GM18907 (cell line): ENCODE results near the gene PSEN2.
"Not testable (repeated sequence)": the region's sequence is repeated elsewhere in the genome, so short reads cannot be mapped to it uniquely, and the experiment has no call there.

Source experiments
- ATAC-seq: cut with Tn5 transposase; IDR thresholded peaks from one replicate; pipeline ENCODE4 v1.9.1; 2021; ENCODE audit warnings: mild to moderate bottlenecking, moderate library complexity; ENCODE audit not compliant: unreplicated experiment

Gene PSEN2

GRCh38 chr1:226870401-226871279, at the start of gene PSEN2:
Gene PSEN2 (plus strand): TSS chr1:226870616. CDS start chr1:226881908, 11,292 bp downstream.
- peak; percentile 93 for ATAC-seq

- no peak for ATAC-seq
Observed at GRCh38 chr1:226820941-226821718, 49.3 kb upstream of the PSEN2 start.

- no peak for ATAC-seq
Observed at GRCh38 chr1:226821719-226822085, 48.7 kb upstream of the PSEN2 start.

GRCh38 chr1:226823643-226824042, 46.8 kb upstream of the PSEN2 start:
- no peak for ATAC-seq

- peak; percentile 35 for ATAC-seq
Observed at GRCh38 chr1:226825037-226825745, 45.2 kb upstream of the PSEN2 start.

GRCh38 chr1:226825746-226826100, 44.7 kb upstream of the PSEN2 start:
- no peak for ATAC-seq

- no peak for ATAC-seq
Observed at GRCh38 chr1:226826479-226827261, 43.7 kb upstream of the PSEN2 start.

- no peak for ATAC-seq
Observed at GRCh38 chr1:226827458-226827857, 43.0 kb upstream of the PSEN2 start.

- ATAC-seq = peak; percentile 90
Observed at GRCh38 chr1:226827968-226828513, 42.4 kb upstream of the PSEN2 start.

GRCh38 chr1:226829105-226829504, 41.3 kb upstream of the PSEN2 start:
- ATAC-seq = no peak

- ATAC-seq = no peak
Observed at GRCh38 chr1:226831953-226832352, 38.5 kb upstream of the PSEN2 start.

GRCh38 chr1:226832613-226833012, 37.8 kb upstream of the PSEN2 start:
- ATAC-seq = no peak

GRCh38 chr1:226834179-226834578, 36.2 kb upstream of the PSEN2 start:
- ATAC-seq = not testable (repeated sequence)

GRCh38 chr1:226835396-226835795, 35.0 kb upstream of the PSEN2 start:
- ATAC-seq = not testable (repeated sequence)

- not testable (repeated sequence) for ATAC-seq
Observed at GRCh38 chr1:226837966-226838365, 32.5 kb upstream of the PSEN2 start.

GRCh38 chr1:226838456-226838855, 32.0 kb upstream of the PSEN2 start:
- no peak for ATAC-seq

GRCh38 chr1:226845624-226846023, 24.8 kb upstream of the PSEN2 start:
- ATAC-seq = no peak

- ATAC-seq = no peak
Observed at GRCh38 chr1:226846786-226847185, 23.6 kb upstream of the PSEN2 start.

GRCh38 chr1:226854548-226854947, 15.9 kb upstream of the PSEN2 start:
- not testable (repeated sequence) for ATAC-seq

- no peak for ATAC-seq
Observed at GRCh38 chr1:226862890-226863289, 7.5 kb upstream of the PSEN2 start.
